Body of pancreas (tissue), 4 donors: Measurements from ENCODE around the gene CFAP53. TPM values are rescaled to one million over a fixed set of nuclear protein-coding genes. Genes with fewer than 3 reads are reported as not detected.
A peak's percentile ranks its signal among the peaks of the same experiment; 100 is the strongest.

Experiments
- ATAC-seq: fragments of 150-250 bp; one replicate; pipeline ENCODE4 v1.9.1; 2016
- DNase-seq, 4 donors: peaks; one replicate each; pipeline ENCODE4 v3.0.0-alpha.2; 2019
- H3K27ac ChIP-seq, 4 donors: fragments of 200-600 bp; sonication (generic); 1 replicate in 3 of 4; 2 replicates in 1 of 4; pipeline versions ENCODE4 v1.5.1 to v1.6.1; 2016 to 2019; ENCODE audit warnings: mild to moderate bottlenecking in 1 of 4, mixed read lengths in 1 of 4, moderate library complexity in 1 of 4
- H3K27me3 ChIP-seq, 2 donors: fragments of 200-600 bp; sonication (generic); one replicate each; pipeline ENCODE4 v1.6.0; 2016; ENCODE audit warnings: mild to moderate bottlenecking in 1 of 2
- H3K36me3 ChIP-seq, 2 donors: fragments of 200-600 bp; sonication (generic); replicated peaks in 1 of 2; 2 replicates each; pipeline ENCODE4 v1.5.1; 2016; ENCODE audit warnings: low read depth in 2 of 2; ENCODE audit not compliant: insufficient read depth in 1 of 2
- H3K4me1 ChIP-seq: fragments of 200-600 bp; sonication (generic); one replicate; pipeline ENCODE4 v1.6.0; 2016
- H3K4me3 ChIP-seq, 2 donors: fragments of 200-600 bp; sonication (generic); 1 replicate in 1 of 2; 2 replicates in 1 of 2; pipeline ENCODE4 v1.5.1; 2016 to 2019
- H3K9me3 ChIP-seq, 3 donors: fragments of 200-600 bp; sonication (generic); 1 replicate in 2 of 3; 2 replicates in 1 of 3; pipeline ENCODE4 v1.5.1; 2016
- CTCF ChIP-seq, 7 experiments: fragments of 450-650 bp in 4 of 7; fragments of 200-600 bp in 3 of 7; sonication (generic) in 3 of 7; IDR thresholded peaks; one replicate each; pipeline ENCODE4 v1.5.1; 2016 to 2019; ENCODE audit warnings: antibody characterized with exemption in 7 of 7
- POLR2A ChIP-seq, 3 donors: fragments of 450-650 bp; IDR thresholded peaks; one replicate each; pipeline ENCODE4 v1.6.1; 2016; ENCODE audit warnings: antibody characterized with exemption in 3 of 3, mild to moderate bottlenecking in 2 of 3
- WGBS, 2 donors: methylation state at CpG; one replicate each; pipeline ENCODE4 v1.1.5; 2017; 5-methylcytosine and 5-hydroxymethylcytosine counted together
- intact Hi-C: fragments of 100-400 bp; cut with DNase I; formaldehyde crosslinking; loops from one replicate; pipeline ENCODE4 v1.15.1; 2023
- total RNA-seq, 2 donors: library from RNA; depleted of rRNA; stranded (reverse); fragments of >200 nt; gene quantifications; one replicate each; pipeline ENCODE4 v1.1.0, GENCODE V29; 2016

The CFAP53 gene
- total RNA-seq, 2 donors from 2014 or later = 0.78 to 1.3 TPM

- intact Hi-C loops = no loop called here
- DNase-seq (no peak), ATAC-seq (no peak)
- Histone ChIP-seq H3K9me3 (no peaks in the 10 kb centered on the region), H3K27ac (peak overlapping the region in 2 of 4 donors; percentile 37 to 45), H3K36me3 (no peaks in the 10 kb centered on the region), H3K27me3 (no peaks in the 10 kb centered on the region), H3K4me3 (no peak overlapping the region), H3K4me1 (peaks cover 7% of the 10 kb centered on the region)
- 0 to 1% methylated on average over 8 of the region's 8 CpGs for WGBS, 2 donors
- TF ChIP-seq POLR2A (IDR thresholded peaks at IDR 0.05) (no peak), CTCF (IDR thresholded peaks at IDR 0.05) (no peak)
These were observed 41.1 kb upstream of the CFAP53 start for GRCh38 chr18:50307400-50307737.

- no peak overlapping the region for H3K4me3 ChIP-seq
- TF ChIP-seq POLR2A (IDR thresholded peaks at IDR 0.05) (no peak), CTCF (IDR thresholded peaks at IDR 0.05) (no peak)
- ATAC-seq (no peak), DNase-seq (no peak)
- no peaks in the 10 kb centered on the region for H3K36me3 ChIP-seq
- no peaks in the 10 kb centered on the region for H3K9me3 ChIP-seq
- 50 to 65% methylated on average over 8 of the region's 8 CpGs for WGBS, 2 donors
- H3K27me3 ChIP-seq = no peaks in the 10 kb centered on the region
- H3K27ac ChIP-seq = no peak overlapping the region
- H3K4me1 ChIP-seq = peaks cover 7% of the 10 kb centered on the region
- intact Hi-C loops = no loop called here
These were observed 40.6 kb upstream of the CFAP53 start for GRCh38 chr18:50306944-50307343.

- DNase-seq = no peak
- intact Hi-C loops = no loop called here
- Histone ChIP-seq H3K27me3 (no peaks in the 10 kb centered on the region), H3K9me3 (no peaks in the 10 kb centered on the region), H3K36me3 (no peaks in the 10 kb centered on the region), H3K4me1 (peaks cover 11% of the 10 kb centered on the region), H3K4me3 (no peak overlapping the region), H3K27ac (no peak overlapping the region)
- no peak for ATAC-seq
- TF ChIP-seq POLR2A (IDR thresholded peaks at IDR 0.05) (no peak), CTCF (IDR thresholded peaks at IDR 0.05) (no peak)
- WGBS, 2 donors = 55 to 64% methylated on average over 5 of the region's 5 CpGs
These were observed 34.8 kb upstream of the CFAP53 start for GRCh38 chr18:50301074-50301473.

- no peaks in the 10 kb centered on the region for H3K9me3 ChIP-seq
- H3K4me1 ChIP-seq = peaks cover 11% of the 10 kb centered on the region
- intact Hi-C loops = no loop called here
- DNase-seq = no peak
- WGBS, 2 donors = 54 to 58% methylated on average over 7 of the region's 7 CpGs
- H3K36me3 ChIP-seq = no peaks in the 10 kb centered on the region
- no peak for TF ChIP-seq POLR2A (IDR thresholded peaks at IDR 0.05)
- no peak for TF ChIP-seq CTCF (IDR thresholded peaks at IDR 0.05)
- H3K27ac ChIP-seq = no peak overlapping the region
- H3K4me3 ChIP-seq = no peak overlapping the region
- ATAC-seq = no peak
- no peaks in the 10 kb centered on the region for H3K27me3 ChIP-seq
These were observed 33.5 kb upstream of the CFAP53 start for GRCh38 chr18:50299626-50300388.
